ENCODE measurements around the gene CRIM1.
A peak's percentile ranks its signal among the peaks of the same experiment; 100 is the strongest.

CRIM1 gene

DNA sequence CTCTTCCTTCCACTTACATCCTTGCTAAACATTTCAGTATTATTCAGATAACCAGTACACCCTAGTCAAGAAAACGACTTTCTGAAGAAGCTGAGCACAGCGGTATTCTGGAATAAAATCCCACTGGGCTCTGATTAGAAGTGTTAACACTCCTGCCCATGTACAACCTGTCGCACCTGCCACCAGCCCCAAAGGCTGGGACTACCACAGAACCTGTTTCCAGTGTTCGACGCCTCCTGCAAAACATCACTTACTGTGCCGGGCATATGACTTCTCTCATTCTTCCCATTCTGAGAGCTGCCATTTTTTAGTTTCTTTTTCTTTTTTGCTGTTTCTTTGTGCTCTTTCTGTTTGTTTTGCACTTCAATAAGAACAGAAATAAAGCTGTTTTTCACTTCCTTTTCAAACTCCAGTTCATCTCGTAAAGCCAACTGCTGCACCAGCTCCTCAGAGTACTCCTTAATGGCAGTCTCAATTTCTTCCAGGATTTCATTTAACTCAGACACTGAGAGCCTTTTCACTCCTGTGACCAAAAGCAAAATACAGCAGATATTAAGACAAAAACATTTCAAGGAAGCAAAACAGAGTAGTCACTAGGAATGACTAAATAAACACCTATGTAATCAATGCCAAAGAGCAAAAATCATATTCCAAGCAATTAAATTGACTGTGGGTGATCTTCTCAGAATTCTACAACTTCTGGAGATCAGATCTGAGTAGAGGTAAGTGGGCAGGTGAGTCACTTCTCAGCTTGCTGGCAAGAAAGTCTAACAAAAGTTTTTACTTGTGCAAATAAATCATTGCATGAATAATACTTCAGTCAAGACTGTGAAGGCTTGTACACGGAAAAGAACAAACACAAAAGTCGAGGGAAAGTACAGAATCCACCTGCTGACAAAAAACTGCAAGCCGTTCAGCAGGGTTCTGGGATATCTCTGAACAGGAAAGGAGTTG, 223.0 kb downstream of the CRIM1 start:
- DNase-seq (ENCODE audit: low spot score): no peak

GRCh38 chr2:36579297-36579664, 223.7 kb downstream of the CRIM1 start:
- DNase-seq (ENCODE audit: low spot score): no peak

DNA sequence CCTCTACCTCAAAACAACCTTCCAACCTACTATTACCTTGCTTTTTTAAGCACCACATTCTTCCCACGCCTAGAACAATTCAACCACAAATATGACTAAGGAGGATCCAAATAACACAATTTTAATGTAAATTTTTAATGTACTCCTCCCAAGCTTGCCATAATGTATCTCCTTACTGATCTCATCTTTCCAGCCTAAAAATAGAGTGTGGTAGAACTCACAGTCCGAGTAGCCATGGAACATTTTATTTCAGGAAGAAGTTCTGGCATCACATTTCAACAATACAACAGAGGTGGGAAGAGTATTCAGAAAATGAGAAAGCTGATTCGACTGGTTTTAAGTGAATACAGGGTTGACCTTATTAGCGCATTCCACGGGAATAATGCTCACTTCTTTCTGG, 227.0 kb downstream of the CRIM1 start:
- no peak for DNase-seq (ENCODE audit: low spot score)

GRCh38 chr2:36582951-36583350, 227.4 kb downstream of the CRIM1 start:
- DNase-seq (ENCODE audit: low spot score): no peak

GRCh38 chr2:36584148-36584794, 228.7 kb downstream of the CRIM1 start:
- DNase-seq (ENCODE audit: low spot score): no peak

DNA sequence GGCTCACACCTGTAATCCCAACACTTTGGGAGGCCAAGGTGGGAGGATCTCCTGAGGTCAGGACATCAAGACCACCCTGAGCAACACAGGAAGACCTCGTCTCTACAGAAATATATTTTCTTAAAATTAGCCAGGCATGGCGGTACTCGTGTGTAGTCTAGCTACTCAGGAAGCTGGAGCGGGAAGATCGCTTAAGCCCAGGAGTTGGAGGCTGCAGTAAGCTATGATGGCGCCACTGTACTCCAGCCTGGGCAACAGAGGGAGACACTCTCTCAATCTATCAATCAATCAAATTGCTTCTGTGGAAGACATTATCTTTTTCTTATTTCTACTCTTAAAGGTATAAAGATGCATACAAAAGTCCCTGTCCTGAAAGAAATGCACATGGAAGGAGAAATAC, 231.1 kb downstream of the CRIM1 start:
- no peak for DNase-seq (ENCODE audit: low spot score)

- no peak for DNase-seq (ENCODE audit: low spot score)
Measured at GRCh38 chr2:36587101-36587500, 231.5 kb downstream of the CRIM1 start.

DNA sequence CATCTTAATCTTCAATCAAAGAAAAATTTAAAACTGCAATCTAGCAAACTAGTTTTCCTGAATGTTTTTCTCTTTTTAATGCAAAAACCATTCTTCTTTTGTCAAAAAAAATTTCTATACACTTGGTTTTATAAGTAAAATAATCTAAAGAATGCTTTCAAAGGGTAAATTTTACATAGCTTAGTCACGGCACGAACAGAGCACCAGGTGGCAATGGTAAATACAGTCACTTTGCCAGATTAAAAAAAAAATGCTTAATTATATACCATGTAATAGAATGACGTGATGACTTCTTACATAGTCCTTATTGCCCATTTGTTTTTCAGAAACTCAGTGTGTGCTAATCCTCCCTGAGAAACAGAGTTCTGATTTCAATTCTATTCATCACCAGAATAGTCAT, 232.0 kb downstream of the CRIM1 start:
- DNase-seq (ENCODE audit: low spot score): no peak

DNA sequence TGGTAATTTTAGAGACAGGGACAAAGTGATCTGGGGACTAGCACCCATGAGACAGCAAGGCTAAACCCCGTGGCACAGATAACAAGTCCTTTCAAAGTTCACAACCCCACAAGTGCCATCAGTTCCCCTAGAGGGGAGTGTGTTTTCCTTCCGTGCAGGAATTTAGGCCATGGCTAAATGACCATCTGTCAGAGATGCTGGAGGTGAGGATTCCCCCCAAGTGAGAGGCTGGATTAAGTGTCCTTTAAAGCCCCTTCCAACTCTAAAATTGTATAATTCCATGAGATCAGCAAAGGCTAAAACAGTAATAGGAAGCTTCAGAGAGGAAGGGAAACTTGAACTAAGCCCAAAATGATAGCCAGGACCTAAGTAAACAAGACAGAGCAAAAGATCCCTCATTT, 233.7 kb downstream of the CRIM1 start:
- no peak for DNase-seq (ENCODE audit: low spot score)

GRCh38 chr2:36594849-36595248, 239.3 kb downstream of the CRIM1 start:
- no peak for DNase-seq (ENCODE audit: low spot score)

GRCh38 chr2:36596397-36596796, 240.8 kb downstream of the CRIM1 start:
- DNase-seq (ENCODE audit: low spot score): no peak

GRCh38 chr2:36597003-36597531, 241.5 kb downstream of the CRIM1 start:
- no peak for DNase-seq (ENCODE audit: low spot score)

- DNase-seq (ENCODE audit: low spot score): peak; percentile 81
Measured at GRCh38 chr2:36597532-36598377, 242.2 kb downstream of the CRIM1 start, which contains the start of gene FEZ2. FEZ2 (minus strand) TSS chr2:36598168; CDS start chr2:36598142, 26 bp downstream.

Measured in germinal center (tissue), 1 donor.